GM10248 (cell line): ENCODE data around the gene DGCR8.
A peak's percentile ranks its signal among the peaks of the same experiment; 100 is the strongest.

Source experiments
- CTCF ChIA-PET: fragments of 300-600 bp; sonication (Branson Sonifier 250); formaldehyde crosslinking; extraction: SDS; loops from one replicate; lab custom pipeline; 2021; ENCODE audit warnings: antibody characterized with exemption; lab: Yijun Ruan, JAX
- POLR2A ChIA-PET: fragments of 350-650 bp; sonication (Branson Sonifier 250); formaldehyde crosslinking; extraction: SDS; loops from one replicate; lab custom pipeline; 2020; ENCODE audit warnings: antibody characterized with exemption; lab: Yijun Ruan, JAX
- DNase-seq: peaks from one replicate; pipeline ENCODE4 v3.0.0; 2012; ENCODE audit errors: extremely low spot score
- CTCF ChIP-seq: IDR thresholded peaks from 2 replicates; pipeline ENCODE4 v1.5.1; 2012; ENCODE audit warnings: mild to moderate bottlenecking, low read depth; ENCODE audit errors: extremely low read depth, missing control alignments, control extremely low read depth

DGCR8 gene

DNA sequence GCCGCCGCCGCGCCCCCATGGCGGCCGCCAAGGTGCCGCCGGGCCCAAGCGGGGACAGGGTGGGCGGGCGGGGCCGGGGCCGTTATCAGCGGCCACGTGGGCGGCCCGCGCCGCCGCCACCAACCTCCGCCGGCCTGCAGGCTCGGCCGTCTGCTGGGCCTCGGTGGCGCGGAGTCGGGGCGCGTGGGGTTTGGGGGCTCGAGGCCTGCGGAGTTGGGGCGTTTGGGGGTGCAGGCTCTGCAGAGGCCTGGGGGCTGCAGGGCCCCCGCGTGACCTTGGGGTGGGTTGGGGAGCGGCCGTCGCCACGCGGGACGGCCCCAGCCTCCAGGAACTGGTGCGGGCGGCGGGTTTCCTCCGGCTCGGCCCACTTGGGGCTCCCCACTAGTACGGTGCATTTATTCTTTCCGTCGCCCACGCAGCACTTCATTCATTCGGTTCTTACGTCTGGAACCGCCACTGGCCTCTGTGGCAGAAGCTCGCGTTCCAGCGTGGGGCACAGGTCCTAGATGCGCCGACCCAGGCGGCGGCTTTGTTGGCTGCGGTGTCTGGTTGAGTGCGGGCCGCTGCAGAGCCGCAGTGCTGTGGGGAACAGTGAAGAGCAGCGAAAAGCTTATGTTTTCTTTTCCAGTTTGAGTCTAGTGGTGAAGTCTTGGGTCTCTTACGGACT, 37.7 kb downstream of the DGCR8 start:
- ChIA-PET POLR2A (interaction anchor here (0.8 to 1.6 kb wide), 3 partner anchors 10 to 42 kb away, joined by 3 to 4 read pairs (median 3); no protein-coding TSS in a partner anchor), CTCF (interaction anchor here (1.1 to 2.2 kb wide), 2 partner anchors 9 to 12 kb away, joined by 3 to 10 read pairs; no protein-coding TSS in a partner anchor)
- peak; percentile 72 for DNase-seq
- no peak for TF ChIP-seq CTCF

DNA sequence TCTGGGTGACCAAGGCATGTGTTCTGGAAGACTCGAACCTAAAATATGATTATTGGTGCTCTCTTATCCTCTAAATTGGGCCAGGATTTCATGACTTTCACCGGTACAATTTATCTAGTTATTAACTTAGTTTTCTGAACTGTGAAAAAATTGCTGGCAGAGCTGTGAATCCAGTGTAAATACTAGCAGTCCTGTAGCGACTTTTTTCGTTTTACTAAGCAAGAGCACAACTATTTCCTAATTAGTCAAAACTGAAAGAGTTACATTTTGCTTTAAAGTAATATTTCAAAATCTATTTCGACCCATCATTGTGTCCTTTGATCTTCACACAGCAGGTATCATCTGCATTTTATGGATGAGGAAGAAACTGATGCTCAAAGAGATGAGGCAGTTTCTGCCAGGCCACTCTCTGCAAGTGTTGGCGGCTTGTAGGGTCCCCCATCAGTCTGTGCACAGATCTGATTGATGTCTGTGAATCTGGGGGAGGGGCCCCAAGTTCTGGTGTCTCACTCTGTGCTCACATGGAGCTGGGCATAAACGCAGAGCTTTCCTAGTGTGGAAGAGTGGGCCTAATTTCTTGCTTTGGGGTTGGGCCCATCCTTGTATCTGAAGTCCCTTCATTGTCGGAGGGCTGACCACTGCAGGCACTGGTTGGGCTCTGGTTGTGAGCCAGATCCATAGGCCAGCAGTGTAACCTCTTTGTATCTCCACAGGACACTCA, 38.4 kb downstream of the DGCR8 start:
- ChIA-PET CTCF (interaction anchor here (2.2 kb wide), 1 partner anchor 11 kb away, joined by 10 read pairs; no protein-coding TSS in a partner anchor), POLR2A (interaction anchor here (1.6 kb wide), 1 partner anchor 42 kb away, joined by 4 read pairs; no protein-coding TSS in a partner anchor)
- DNase-seq = no peak
- no peak for TF ChIP-seq CTCF

DNA sequence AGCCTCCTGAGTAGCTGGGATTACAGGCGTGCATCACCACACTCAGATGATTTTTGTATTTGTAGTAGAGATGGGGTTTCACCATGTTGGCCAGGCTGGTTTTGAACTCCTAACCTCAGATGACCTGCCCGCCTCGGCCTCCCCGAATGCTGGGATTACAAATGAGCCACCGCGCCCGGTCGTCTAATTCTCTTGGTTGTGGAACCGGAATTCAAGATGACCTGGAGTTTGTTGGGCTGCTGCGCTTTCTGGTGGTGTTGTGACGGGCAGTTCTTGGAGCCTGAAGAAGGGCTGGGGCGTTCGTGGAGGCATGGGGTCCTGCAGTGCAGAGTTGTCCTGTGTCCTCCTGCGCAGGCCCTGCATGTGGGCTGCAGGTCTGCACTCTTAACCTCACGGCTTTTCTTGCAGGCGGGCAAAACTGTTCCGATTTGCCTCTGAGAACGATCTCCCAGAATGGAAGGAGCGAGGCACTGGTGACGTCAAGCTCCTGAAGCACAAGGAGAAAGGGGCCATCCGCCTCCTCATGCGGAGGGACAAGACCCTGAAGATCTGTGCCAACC, 41.9 kb downstream of the DGCR8 start:
- ChIA-PET CTCF (interaction anchor here (2.3 kb wide), 1 partner anchor 8 kb away, joined by 8 read pairs; no protein-coding TSS in a partner anchor), POLR2A (no interaction called here)
- DNase-seq = no peak
- no peak for TF ChIP-seq CTCF

DNA sequence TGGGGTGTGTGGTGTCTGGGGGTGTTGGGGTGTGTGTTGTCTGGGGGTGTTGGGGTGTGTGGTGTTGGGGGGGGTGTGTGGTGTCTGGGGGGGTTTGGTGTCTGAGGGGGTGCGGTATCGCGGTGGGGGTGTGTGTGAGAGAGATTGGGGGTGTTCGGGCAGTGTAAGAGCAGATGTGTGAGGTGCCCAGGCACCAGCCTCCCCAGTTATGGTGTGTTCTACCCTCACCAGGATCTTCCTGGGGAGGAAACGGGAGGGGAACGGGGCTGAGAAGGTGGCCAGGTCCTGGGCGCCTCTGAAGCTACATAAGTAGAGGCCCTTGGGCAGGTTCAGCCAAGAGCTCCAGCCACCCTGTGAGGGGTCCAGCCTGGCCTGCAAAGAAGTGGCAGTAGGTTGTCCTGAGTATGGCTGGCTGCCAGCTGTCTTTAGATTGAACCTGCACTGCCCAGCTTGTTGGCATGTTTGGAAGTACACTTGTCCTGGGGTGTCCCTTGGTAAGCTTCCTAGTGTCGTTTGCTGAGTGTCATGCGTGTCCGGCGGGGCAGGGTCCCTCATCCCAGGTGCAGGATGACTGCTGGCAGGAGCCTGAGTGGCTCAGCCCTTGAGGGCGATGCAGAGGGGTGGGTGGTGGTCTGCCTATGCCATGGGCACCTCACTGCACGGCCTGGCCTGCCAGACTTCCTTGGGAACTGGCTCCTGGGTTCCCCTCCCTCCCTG, 43.5 kb downstream of the DGCR8 start:
- POLR2A ChIA-PET = interaction anchor here (0.6 kb wide), 1 partner anchor 883 kb away, joined by 5 read pairs; no protein-coding TSS in a partner anchor
- CTCF ChIA-PET = no interaction called here
- no peak for DNase-seq
- no peak for TF ChIP-seq CTCF

- no peak for TF ChIP-seq CTCF
- CTCF ChIA-PET = no interaction called here
- POLR2A ChIA-PET = interaction anchor here (0.6 kb wide), 1 partner anchor 882 kb away, joined by 5 read pairs; no protein-coding TSS in a partner anchor
- DNase-seq = no peak
These were observed 44.2 kb downstream of the DGCR8 start for GRCh38 chr22:20124083-20124787.
